SU-DHL-6 (cell line): ENCODE data around the gene TNFAIP8L1.

ENCODE experiments used
- H2AFZ ChIP-seq: fragments of 200-600 bp; sonication (generic); 2 replicates; pipeline ENCODE4 v1.6.1; 2014; ENCODE audit warnings: low read depth, mild to moderate bottlenecking, moderate library complexity, mixed read lengths, antibody characterized with exemption, low read length; ENCODE audit not compliant: severe bottlenecking
- H3F3A ChIP-seq: fragments of 200-600 bp; shearing (Covaris generic); 2 replicates; pipeline ENCODE4 v1.6.0; 2016; ENCODE audit warnings: antibody characterized with exemption, mild to moderate bottlenecking; ENCODE audit not compliant: insufficient read depth
- H3K27ac ChIP-seq: fragments of 200-600 bp; sonication (generic); 2 replicates; pipeline ENCODE4 v1.5.1; 2016; ENCODE audit warnings: low read depth, mild to moderate bottlenecking, low read length, moderate library complexity, mixed read lengths
- H3K27me3 ChIP-seq: fragments of 200-600 bp; sonication (generic), shearing (Covaris generic); 2 replicates; pipeline ENCODE4 v1.6.0; 2014; ENCODE audit warnings: mild to moderate bottlenecking, low read length
- H3K36me3 ChIP-seq: fragments of 200-600 bp; sonication (generic); 2 replicates; pipeline ENCODE4 v1.6.1; 2014; ENCODE audit warnings: mild to moderate bottlenecking, low read length, mixed read lengths
- H3K4me2 ChIP-seq: fragments of 300-600, 200-600 bp; shearing (Covaris generic), sonication (generic); 2 replicates; pipeline ENCODE4 v1.6.0; 2014; ENCODE audit warnings: low read length, low read depth, mild to moderate bottlenecking; ENCODE audit not compliant: poor library complexity, severe bottlenecking
- H3K4me3 ChIP-seq: fragments of 200-600 bp; sonication (generic); 2 replicates; pipeline ENCODE4 v1.5.1; 2014; ENCODE audit warnings: antibody characterized with exemption, low read length, mild to moderate bottlenecking, mixed read lengths; ENCODE audit not compliant: insufficient read depth, poor library complexity, severe bottlenecking
- H3K79me2 ChIP-seq: fragments of 200-600 bp; sonication (generic); 2 replicates; pipeline ENCODE4 v1.6.1; 2014; ENCODE audit warnings: mild to moderate bottlenecking, low read length, moderate library complexity; ENCODE audit not compliant: insufficient read depth
- H3K9ac ChIP-seq: fragments of 200-600 bp; sonication (generic); 2 replicates; pipeline ENCODE4 v1.7.0; 2014; ENCODE audit warnings: mild to moderate bottlenecking, low read length
- H3K9me2 ChIP-seq: fragments of 200-600 bp; sonication (generic); replicated peaks from 2 replicates; pipeline ENCODE4 v1.6.1; 2014; ENCODE audit warnings: low read length; ENCODE audit not compliant: insufficient read depth
- H3K9me3 ChIP-seq: fragments of 200-600 bp; sonication (generic); 2 replicates; pipeline ENCODE4 v1.6.1; 2014; ENCODE audit warnings: low read length, mixed read lengths; ENCODE audit not compliant: insufficient read depth
- H4K20me1 ChIP-seq: fragments of 200-600 bp; sonication (generic); 2 replicates; pipeline ENCODE4 v1.6.1; 2014; ENCODE audit warnings: low read depth, mild to moderate bottlenecking, antibody characterized with exemption, low read length, moderate library complexity, mixed read lengths
- EZH2phosphoT487 ChIP-seq: fragments of 200-600 bp; sonication (generic), shearing (Covaris generic); conservative IDR thresholded peaks from 2 replicates; pipeline ENCODE4 v1.6.1; 2018; ENCODE audit warnings: mild to moderate bottlenecking, antibody characterized with exemption, low read length, moderate library complexity, mixed read lengths
- TF ChIP-seq, protein P1 (sequence below): fragments of 200-600 bp; sonication (generic); IDR thresholded peaks from one replicate; pipeline ENCODE4 v1.5.1; 2017; ENCODE audit warnings: antibody characterized with exemption, mild to moderate bottlenecking, low read length, moderate library complexity; ENCODE audit not compliant: insufficient read depth, poor library complexity, severe bottlenecking

TNFAIP8L1 gene

DNA sequence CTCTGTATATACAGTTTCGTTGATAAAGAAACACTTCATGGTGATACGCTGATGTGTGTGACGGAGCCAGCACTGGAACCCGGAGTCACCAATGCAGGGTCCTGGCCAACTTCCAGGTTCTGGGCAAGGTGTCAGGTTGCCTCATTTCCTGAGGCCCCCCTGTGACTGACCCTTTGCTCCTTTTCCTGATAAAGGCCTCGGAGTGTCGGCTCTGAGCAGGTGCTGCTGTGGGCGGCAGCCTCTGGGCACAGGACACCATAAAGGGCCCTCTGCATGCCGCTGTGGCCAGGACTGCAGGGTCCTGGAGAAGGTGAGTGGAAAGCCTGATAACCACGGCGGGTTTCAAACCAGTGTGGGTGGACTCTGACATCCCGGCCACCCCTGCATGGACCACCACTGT is 48.1 kb downstream of the TNFAIP8L1 start:
- Histone ChIP-seq H3K27me3 (no peaks in the 10 kb centered on the region), H3K4me3 (no peak overlapping the region), H3K9ac (no peak overlapping the region), H3K27ac (no peak overlapping the region), H3K36me3 (no peaks in the 10 kb centered on the region), H3K4me2 (no peak overlapping the region), H2AFZ (no peak overlapping the region), H4K20me1 (no peaks in the 10 kb centered on the region), H3K79me2 (no peaks in the 10 kb centered on the region), H3F3A (no peaks in the 10 kb centered on the region), H3K9me3 (no peaks in the 10 kb centered on the region), H3K9me2 (no peaks in the 10 kb centered on the region)
- TF ChIP-seq, protein P1, sequence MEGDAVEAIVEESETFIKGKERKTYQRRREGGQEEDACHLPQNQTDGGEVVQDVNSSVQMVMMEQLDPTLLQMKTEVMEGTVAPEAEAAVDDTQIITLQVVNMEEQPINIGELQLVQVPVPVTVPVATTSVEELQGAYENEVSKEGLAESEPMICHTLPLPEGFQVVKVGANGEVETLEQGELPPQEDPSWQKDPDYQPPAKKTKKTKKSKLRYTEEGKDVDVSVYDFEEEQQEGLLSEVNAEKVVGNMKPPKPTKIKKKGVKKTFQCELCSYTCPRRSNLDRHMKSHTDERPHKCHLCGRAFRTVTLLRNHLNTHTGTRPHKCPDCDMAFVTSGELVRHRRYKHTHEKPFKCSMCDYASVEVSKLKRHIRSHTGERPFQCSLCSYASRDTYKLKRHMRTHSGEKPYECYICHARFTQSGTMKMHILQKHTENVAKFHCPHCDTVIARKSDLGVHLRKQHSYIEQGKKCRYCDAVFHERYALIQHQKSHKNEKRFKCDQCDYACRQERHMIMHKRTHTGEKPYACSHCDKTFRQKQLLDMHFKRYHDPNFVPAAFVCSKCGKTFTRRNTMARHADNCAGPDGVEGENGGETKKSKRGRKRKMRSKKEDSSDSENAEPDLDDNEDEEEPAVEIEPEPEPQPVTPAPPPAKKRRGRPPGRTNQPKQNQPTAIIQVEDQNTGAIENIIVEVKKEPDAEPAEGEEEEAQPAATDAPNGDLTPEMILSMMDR = no peak
- no peak for TF ChIP-seq EZH2phosphoT487

DNA sequence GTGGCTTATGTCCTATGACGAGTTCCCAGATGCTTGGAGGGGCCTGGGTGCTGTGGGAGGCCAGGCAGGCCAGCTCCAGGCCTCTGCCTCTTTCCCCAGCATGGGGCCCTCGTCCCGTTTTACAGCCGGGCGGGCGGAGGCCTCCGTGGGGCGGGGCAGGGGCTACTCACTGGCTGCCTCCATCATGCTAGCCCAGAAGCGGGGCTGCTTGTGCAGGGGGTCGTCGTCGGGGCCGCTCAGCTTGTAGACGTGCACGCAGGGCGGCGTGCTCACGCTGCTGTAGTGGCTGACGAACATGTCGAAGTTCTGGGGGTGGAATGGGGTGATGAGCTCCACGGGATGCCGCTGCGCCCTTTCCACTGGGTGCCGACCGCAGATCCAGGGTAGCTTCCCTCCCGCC is 49.3 kb downstream of the TNFAIP8L1 start:
- Histone ChIP-seq H3K9me3 (no peaks in the 10 kb centered on the region), H3K79me2 (no peaks in the 10 kb centered on the region), H3K27ac (no peak overlapping the region), H3K9me2 (no peaks in the 10 kb centered on the region), H3K27me3 (no peaks in the 10 kb centered on the region), H3F3A (no peaks in the 10 kb centered on the region), H3K36me3 (no peaks in the 10 kb centered on the region), H3K9ac (no peak overlapping the region), H2AFZ (no peak overlapping the region), H3K4me3 (no peak overlapping the region), H3K4me2 (no peak overlapping the region), H4K20me1 (no peaks in the 10 kb centered on the region)
- no peak for TF ChIP-seq EZH2phosphoT487
- TF ChIP-seq, protein P1 = no peak

DNA sequence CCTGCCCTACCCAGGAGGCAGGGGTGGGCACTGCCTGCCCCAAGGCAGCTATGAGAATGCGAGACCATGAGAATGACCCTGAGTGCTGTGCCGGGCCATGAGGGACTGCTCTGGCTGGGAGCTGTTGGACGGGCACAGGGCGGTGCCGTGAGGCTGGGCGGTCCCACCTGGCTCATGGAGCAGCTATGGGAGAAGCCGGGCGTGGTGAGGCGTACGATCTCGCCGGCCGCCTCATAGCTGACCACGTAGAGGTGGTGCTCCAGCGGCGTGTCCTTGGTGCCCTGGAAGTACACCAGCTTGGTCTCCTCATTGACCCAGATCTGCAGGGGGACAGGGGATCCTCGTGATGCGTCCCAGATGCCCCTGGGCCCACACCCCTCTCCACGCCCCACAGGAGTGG is 50.1 kb downstream of the TNFAIP8L1 start:
- H3K9me2 ChIP-seq = no peaks in the 10 kb centered on the region
- no peak overlapping the region for H3K27ac ChIP-seq
- H3K36me3 ChIP-seq = no peaks in the 10 kb centered on the region
- H3K79me2 ChIP-seq = no peaks in the 10 kb centered on the region
- no peaks in the 10 kb centered on the region for H4K20me1 ChIP-seq
- H3K4me3 ChIP-seq = no peak overlapping the region
- no peaks in the 10 kb centered on the region for H3K9me3 ChIP-seq
- no peak overlapping the region for H2AFZ ChIP-seq
- no peaks in the 10 kb centered on the region for H3K27me3 ChIP-seq
- H3K4me2 ChIP-seq = no peak overlapping the region
- H3K9ac ChIP-seq = no peak overlapping the region
- no peaks in the 10 kb centered on the region for H3F3A ChIP-seq
- no peak for TF ChIP-seq EZH2phosphoT487
- TF ChIP-seq, protein P1 = no peak
